ENCODE measurements around the gene PDE1C. TPM values are rescaled to one million over a fixed set of nuclear protein-coding genes. Genes with fewer than 3 reads are reported as not detected.

Gene PDE1C
- polyA plus RNA-seq, 1 of the 3 experiments (the other 2 are of a cell fraction): 4.6 TPM

- ChIA-PET CTCF (no interaction called here), POLR2A (no interaction called here)
- Histone ChIP-seq H3K27ac (ENCODE audit: low read depth in 2 of 2, low read length in 1 of 2) (peak overlapping the region in 1 of 2 experiments; percentile 41; a peak in 1 of 4 replicates), H3K36me3 (replicated peaks in 1 of 2; ENCODE audit: control insufficient read depth in 1 of 2, insufficient read depth in 2 of 2, low read length in 1 of 2) (no peaks in the 10 kb centered on the region), H3K9me2 (no peaks in the 10 kb centered on the region), H3K4me2 (peak overlapping the region; percentile 28; the same call in 1 of the 2 replicates), H3K79me2 (ENCODE audit: insufficient read depth) (no peaks in the 10 kb centered on the region), H3K4me1 (ENCODE audit: control insufficient read depth in 1 of 2, insufficient read depth in 2 of 2, low read depth in 1 of 2, low read length in 1 of 2) (no peaks in the 10 kb centered on the region; a peak in 1 of 4 replicates), H3F3A (replicated peaks; ENCODE audit: insufficient read depth) (no peaks in the 10 kb centered on the region), H3K9me3 (no peaks in the 10 kb centered on the region), H3K27me3 (ENCODE audit: insufficient read depth) (no peaks in the 10 kb centered on the region), H2AFZ (ENCODE audit: low read depth) (no peak overlapping the region), H3K4me3 (ENCODE audit: low read depth in 2 of 2, low read length in 1 of 2) (no peak overlapping the region; a peak in 1 of 4 replicates), H3K9ac (no peak overlapping the region), H4K20me1 (ENCODE audit: insufficient read depth) (no peaks in the 10 kb centered on the region)
- no peak for DNase-seq
- TF ChIP-seq POLR2AphosphoS5 (IDR thresholded peaks at IDR 0.05; ENCODE audit: low read depth, low read length): no peak
- TF ChIP-seq RCOR1 (IDR thresholded peaks at IDR 0.05; ENCODE audit: low read length): no peak
- TF ChIP-seq, protein P1, sequence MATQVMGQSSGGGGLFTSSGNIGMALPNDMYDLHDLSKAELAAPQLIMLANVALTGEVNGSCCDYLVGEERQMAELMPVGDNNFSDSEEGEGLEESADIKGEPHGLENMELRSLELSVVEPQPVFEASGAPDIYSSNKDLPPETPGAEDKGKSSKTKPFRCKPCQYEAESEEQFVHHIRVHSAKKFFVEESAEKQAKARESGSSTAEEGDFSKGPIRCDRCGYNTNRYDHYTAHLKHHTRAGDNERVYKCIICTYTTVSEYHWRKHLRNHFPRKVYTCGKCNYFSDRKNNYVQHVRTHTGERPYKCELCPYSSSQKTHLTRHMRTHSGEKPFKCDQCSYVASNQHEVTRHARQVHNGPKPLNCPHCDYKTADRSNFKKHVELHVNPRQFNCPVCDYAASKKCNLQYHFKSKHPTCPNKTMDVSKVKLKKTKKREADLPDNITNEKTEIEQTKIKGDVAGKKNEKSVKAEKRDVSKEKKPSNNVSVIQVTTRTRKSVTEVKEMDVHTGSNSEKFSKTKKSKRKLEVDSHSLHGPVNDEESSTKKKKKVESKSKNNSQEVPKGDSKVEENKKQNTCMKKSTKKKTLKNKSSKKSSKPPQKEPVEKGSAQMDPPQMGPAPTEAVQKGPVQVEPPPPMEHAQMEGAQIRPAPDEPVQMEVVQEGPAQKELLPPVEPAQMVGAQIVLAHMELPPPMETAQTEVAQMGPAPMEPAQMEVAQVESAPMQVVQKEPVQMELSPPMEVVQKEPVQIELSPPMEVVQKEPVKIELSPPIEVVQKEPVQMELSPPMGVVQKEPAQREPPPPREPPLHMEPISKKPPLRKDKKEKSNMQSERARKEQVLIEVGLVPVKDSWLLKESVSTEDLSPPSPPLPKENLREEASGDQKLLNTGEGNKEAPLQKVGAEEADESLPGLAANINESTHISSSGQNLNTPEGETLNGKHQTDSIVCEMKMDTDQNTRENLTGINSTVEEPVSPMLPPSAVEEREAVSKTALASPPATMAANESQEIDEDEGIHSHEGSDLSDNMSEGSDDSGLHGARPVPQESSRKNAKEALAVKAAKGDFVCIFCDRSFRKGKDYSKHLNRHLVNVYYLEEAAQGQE (IDR thresholded peaks at IDR 0.05; ENCODE audit: low read depth, low read length): no peak
- no peak for TF ChIP-seq TCF12 (IDR thresholded peaks at IDR 0.05)
- 15% methylated on average over 2 of the region's 2 CpGs for WGBS (ENCODE audit: low lambda C conversion rate)
These were observed 264.9 kb downstream of the PDE1C start for GRCh38 chr7:31805209-31805818.

DNA sequence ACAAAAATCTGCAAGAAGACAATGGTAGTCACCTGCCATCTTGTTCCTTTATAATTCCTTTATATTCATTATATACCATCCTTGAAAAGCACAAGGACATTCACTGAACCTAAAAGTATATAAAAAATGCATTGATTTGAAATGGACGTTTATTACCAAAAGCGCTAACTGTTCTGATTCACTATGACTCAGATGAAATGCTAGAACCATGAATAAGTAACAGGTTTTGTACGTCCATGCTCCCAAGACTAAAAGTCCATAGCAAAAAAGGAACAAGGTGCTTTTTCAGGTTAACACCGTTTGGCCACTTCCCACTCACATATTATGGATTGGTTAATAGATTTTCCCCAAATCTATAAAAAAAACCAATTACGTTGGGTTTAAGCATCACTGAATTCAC lies 273.8 kb downstream of the PDE1C start:
- POLR2A ChIA-PET: no interaction called here
- Histone ChIP-seq H2AFZ (ENCODE audit: low read depth) (no peak overlapping the region), H3K4me2 (no peak overlapping the region), H3K27ac (ENCODE audit: low read depth in 2 of 2, low read length in 1 of 2) (no peak overlapping the region), H4K20me1 (ENCODE audit: insufficient read depth) (no peaks in the 10 kb centered on the region), H3F3A (replicated peaks; ENCODE audit: insufficient read depth) (no peaks in the 10 kb centered on the region), H3K27me3 (ENCODE audit: insufficient read depth) (no peaks in the 10 kb centered on the region), H3K9me2 (no peaks in the 10 kb centered on the region), H3K9me3 (no peaks in the 10 kb centered on the region), H3K4me1 (ENCODE audit: control insufficient read depth in 1 of 2, insufficient read depth in 2 of 2, low read depth in 1 of 2, low read length in 1 of 2) (no peaks in the 10 kb centered on the region; a peak in 1 of 4 replicates), H3K9ac (no peak overlapping the region), H3K4me3 (ENCODE audit: low read depth in 2 of 2, low read length in 1 of 2) (no peak overlapping the region), H3K36me3 (replicated peaks in 1 of 2; ENCODE audit: control insufficient read depth in 1 of 2, insufficient read depth in 2 of 2, low read length in 1 of 2) (no peaks in the 10 kb centered on the region), H3K79me2 (ENCODE audit: insufficient read depth) (no peaks in the 10 kb centered on the region)
- WGBS (ENCODE audit: low lambda C conversion rate): 13% methylated on average over 5 of the region's 5 CpGs
- CTCF ChIA-PET: interaction anchor here (2.4 kb wide), 1 partner anchor 14 kb away, joined by 12 read pairs; no protein-coding TSS in a partner anchor
- TF ChIP-seq USF2 (IDR thresholded peaks at IDR 0.05; ENCODE audit: borderline replicate concordance, low read depth, low read length): no peak
- peak; percentile 42; the same call in 1 of the 2 replicates for TF ChIP-seq FOSL2 (IDR thresholded peaks at IDR 0.05; ENCODE audit: borderline replicate concordance, low read depth)
- no peak for DNase-seq

Measured in SK-N-SH (cell line).